NK-92 (cell line): ENCODE data around the gene CD24.
"Not testable (repeated sequence)": the region's sequence is repeated elsewhere in the genome, so short reads cannot be mapped to it uniquely, and the experiment has no call there.

Experiments
- DNase-seq: peaks from one replicate; lab custom pipeline; 2025; ENCODE audit not compliant: unreplicated experiment; lab: John Stamatoyannopoulos, UW

Gene CD24

GRCh38 chr6:106974336-106974998, at the start of gene CD24:
Gene CD24, minus strand, starts transcription at chr6:106974729. Its CDS starts 83 bp downstream, at chr6:106974646.
- no peak for DNase-seq

GRCh38 chr6:107021446-107022185, 47.1 kb upstream of the CD24 start:
- DNase-seq: no peak

- DNase-seq: no peak
These were observed 45.7 kb upstream of the CD24 start for GRCh38 chr6:107020239-107020638.

GRCh38 chr6:107019628-107020027, 45.1 kb upstream of the CD24 start:
- not testable (repeated sequence) for DNase-seq

GRCh38 chr6:107019047-107019446, 44.5 kb upstream of the CD24 start:
- DNase-seq: no peak

- no peak for DNase-seq
These were observed 35.0 kb upstream of the CD24 start for GRCh38 chr6:107009499-107009898.

- no peak for DNase-seq
These were observed 23.0 kb upstream of the CD24 start for GRCh38 chr6:106997392-106998158.

- no peak for DNase-seq
These were observed 21.1 kb upstream of the CD24 start for GRCh38 chr6:106995640-106996039.

GRCh38 chr6:106989737-106990136, 15.2 kb upstream of the CD24 start:
- not testable (repeated sequence) for DNase-seq

GRCh38 chr6:106988664-106989063, 14.1 kb upstream of the CD24 start:
- DNase-seq: no peak

GRCh38 chr6:106981926-106982325, 7.4 kb upstream of the CD24 start:
- no peak for DNase-seq

- DNase-seq: no peak
These were observed 6.4 kb upstream of the CD24 start for GRCh38 chr6:106980926-106981325.

GRCh38 chr6:106979435-106979884, 4.9 kb upstream of the CD24 start:
- DNase-seq: no peak

- DNase-seq: no peak
These were observed 2.7 kb upstream of the CD24 start for GRCh38 chr6:106977246-106977645.

GRCh38 chr6:106976270-106976669, 1.7 kb upstream of the CD24 start:
- DNase-seq: no peak

- no peak for DNase-seq
These were observed 1.2 kb upstream of the CD24 start for GRCh38 chr6:106975738-106976064.

GRCh38 chr6:106974999-106975737, 639 bp upstream of the CD24 start:
- DNase-seq: no peak

GRCh38 chr6:106973836-106974335, 643 bp downstream of the CD24 start:
- DNase-seq: no peak

- no peak for DNase-seq
These were observed 1.3 kb downstream of the CD24 start for GRCh38 chr6:106973018-106973835.

GRCh38 chr6:106972500-106972899, 2.0 kb downstream of the CD24 start:
- DNase-seq: no peak
